Stimulated activated CD4-positive, alpha-beta T cell treated with anti-CD3 and anti-CD28 coated beads, Interleukin-12 subunit alpha, Interleukin-12 subunit beta, amount 100 ng/mL, for 48 hours (primary cell): Measurements from ENCODE around the gene SLCO4A1.

Experiments
- DNase-seq, 3 donors: peaks; one replicate each; pipeline ENCODE4 v3.0.0-alpha.2; 2020; ENCODE audit warnings: low read depth in 2 of 3, low spot score in 1 of 3

The SLCO4A1 gene

DNA sequence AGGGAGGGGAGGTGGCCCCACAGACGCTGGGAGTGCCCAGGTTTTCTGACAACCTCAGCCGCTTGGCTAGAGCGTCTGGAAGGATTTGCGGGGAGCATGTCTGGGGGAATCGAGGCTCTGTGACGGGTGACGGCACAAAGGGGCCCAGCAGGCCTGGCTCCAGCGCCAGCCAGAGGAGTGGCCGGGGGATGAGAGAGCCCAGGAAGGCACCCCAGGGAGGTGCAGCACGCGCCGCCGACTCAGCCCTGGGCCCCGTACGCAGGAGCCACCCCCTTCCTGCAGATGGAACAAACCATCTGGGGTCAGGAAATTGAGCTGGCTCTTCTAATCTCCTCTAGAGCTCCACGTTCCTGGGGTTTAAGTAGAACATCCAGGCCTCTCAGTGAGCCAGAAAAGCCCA lies 5.9 kb upstream of the SLCO4A1 start:
- no peak for DNase-seq

DNA sequence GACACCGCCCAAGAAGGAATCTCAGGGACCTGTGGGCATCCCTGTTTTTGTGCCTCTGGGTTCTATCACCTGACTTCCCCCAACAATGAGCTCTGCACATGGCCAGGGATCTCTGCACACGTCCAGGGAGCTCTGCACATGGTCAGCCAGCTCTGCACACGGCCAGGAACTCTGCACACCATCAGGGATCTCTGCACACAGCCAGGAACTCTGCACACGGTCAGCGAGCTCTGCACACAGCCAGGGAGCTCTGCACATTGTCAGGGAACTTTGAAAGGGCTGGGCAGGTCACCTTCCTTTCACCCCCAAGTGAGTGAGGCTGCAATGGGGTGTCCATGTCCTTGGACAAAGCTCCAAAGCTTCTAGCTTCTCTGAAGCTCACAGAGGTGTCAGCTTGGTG lies 5.2 kb upstream of the SLCO4A1 start:
- no peak for DNase-seq

DNA sequence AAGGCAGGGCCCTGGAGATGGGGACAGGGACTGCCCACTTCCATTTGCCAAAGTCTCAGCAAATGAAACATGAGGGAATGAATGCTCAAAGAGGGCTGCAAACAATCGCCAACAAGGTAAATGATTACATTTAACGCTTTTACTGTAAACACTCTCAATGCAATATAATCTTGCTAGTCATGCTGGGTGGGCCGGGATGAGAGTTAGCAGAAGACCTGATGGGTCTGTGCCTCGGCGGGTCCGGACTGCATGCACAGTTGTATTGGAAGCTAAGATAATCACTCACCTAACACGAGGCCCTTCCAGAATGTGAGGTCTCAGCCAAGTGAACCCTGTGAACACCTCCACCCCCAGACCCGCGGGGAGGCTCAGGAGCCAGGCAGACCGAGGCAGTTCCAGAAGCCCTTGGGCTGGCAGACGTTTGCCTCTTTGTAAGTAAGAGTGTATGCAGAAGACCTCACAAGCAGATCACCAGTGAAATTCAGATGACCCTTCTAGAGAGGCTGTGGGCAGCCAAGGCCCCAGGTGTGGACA lies 4.7 kb upstream of the SLCO4A1 start:
- no peak for DNase-seq

- no peak for DNase-seq
Measured at GRCh38 chr20:62638055-62638570, 4.2 kb upstream of the SLCO4A1 start.

GRCh38 chr20:62638679-62639406 lies 3.5 kb upstream of the SLCO4A1 start:
- no peak for DNase-seq

DNA sequence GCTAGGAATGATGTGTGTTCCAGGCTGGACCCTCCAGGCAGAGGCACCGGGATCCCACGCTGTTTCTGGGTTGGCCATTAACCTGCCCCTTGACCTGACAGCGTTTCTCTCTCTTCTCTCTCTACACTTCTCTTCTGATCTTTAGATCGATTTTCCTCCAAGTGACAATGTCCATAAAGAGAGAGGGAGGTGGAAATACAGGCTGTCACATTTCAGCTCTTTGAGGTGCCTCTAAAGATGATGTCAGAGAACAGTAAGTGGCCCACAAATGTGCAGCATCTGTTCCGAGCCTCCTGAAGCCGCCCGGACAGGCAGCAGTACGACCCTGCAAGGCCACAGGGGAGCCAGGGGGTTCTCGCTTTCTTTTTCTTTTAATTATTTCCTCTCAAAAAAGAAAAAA lies 2.5 kb upstream of the SLCO4A1 start:
- no peak for DNase-seq

GRCh38 chr20:62640870-62641269 lies 1.4 kb upstream of the SLCO4A1 start:
- no peak for DNase-seq

DNA sequence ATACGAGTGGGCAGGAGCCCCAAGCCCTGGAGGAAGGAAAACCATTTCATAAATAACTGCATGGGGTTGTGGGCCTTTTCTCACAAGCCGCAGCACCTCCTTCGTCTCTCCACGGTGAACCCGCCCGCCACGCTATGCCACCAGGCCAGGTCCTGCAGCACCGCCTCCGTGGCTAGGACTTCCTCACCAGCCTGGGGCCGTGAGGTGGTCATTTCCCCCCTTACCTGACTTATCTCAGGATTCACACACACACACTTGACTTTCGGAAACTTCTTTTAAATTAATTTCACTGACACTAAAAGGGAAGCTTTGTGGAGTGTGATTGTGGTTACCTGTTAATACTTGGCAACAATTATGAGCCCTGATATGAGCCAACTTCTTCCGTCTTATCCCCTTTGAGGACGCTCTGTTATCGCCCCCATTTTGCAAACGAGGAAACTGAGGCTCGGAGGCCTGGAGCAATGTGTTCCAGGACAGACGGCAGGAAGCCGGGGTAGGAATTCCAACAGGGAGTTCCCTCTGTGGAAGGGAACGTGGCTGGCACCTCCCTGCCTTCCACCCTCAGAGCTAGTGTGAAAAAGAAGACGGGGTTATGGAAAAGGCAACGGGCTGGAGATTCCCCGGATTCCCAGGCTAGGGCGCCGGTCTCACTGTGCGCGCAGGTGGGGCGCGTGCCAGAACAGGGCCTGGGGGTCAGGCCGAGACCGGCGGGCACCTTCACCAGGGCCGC lies 817 bp upstream of the SLCO4A1 start:
- no peak for DNase-seq

DNA sequence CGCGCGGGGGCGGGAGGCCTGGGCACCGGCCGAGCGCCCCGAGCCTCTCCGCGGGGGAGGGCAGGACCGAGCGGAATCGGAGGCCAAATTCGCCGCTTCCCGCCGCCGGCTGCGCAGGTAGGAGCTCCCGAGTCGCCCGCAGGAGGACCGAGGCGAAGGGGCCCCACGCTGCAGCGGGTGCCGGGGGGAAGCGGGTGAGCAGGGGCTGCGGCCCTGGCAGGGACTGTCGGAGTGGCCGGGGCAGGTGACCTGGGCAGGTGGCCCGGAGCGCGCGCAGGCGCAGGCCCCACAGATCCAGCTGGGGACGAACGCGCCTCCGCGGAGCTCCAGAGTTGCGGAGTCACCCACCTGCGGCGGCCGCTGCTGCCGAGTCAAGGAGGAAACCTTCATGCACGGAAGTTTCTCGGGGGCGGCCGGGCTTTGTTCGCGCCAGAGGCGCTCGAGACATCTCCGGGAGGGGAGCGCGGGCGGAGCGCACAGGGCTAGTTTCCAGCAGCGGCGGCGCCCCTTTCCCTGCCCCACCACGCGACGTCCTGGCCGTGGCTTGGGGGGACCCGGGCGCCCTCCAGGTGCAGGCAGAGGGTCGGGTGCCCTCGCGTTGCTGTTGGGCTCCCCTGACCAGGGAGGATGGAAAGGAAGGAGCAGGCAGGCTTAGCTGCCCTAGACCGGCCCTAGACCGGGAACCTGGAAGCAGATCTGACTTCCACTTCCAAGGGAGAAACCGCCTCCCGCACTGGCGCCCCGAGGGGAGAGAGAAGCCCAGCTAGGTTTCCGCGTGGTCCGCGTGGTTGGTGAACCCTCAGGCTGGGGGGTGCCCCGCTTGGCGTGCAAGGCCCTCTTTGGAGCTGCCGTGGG lies 590 bp downstream of the SLCO4A1 start:
- DNase-seq: peak in 2 of 3 donors; percentile 20 to 51

GRCh38 chr20:62643521-62644043 lies 1.3 kb downstream of the SLCO4A1 start:
- DNase-seq: no peak

GRCh38 chr20:62644044-62644795 lies 1.9 kb downstream of the SLCO4A1 start:
- DNase-seq: no peak

DNA sequence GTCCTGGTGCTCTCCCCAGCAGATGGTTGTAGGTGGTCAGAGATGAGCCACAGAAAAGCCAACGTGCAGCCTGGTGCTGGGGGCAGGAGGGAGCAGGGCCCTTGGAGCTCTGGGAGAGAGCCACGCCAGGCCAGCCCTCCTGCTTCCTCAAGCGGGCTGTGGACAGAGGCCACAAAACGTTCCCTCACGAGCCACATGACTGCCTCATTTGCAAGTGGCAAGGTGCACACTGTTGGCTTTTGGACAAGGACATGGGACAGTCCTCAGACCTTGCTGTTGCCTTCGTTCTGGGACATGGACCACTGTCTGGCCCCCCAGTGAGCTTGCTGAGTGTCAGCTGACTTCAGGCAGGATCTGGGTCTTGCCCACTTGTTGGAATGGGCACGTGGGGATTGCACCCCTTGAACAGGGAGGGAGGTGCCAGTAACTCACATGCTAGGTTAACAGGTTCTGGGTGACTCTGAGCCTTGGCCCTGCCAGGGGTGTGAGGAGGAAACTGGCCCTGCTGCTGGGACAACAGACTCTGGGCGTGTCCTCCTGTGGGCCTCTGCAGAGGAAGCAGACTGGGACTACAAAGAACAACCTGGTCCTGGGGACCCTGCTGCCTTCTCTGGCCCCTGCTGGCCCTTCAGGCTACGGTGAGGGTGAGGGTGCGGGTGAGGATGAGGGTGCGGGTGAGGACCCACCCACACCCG lies 2.6 kb downstream of the SLCO4A1 start:
- no peak for DNase-seq

- DNase-seq: no peak
Measured at GRCh38 chr20:62645613-62646012, 3.3 kb downstream of the SLCO4A1 start.

DNA sequence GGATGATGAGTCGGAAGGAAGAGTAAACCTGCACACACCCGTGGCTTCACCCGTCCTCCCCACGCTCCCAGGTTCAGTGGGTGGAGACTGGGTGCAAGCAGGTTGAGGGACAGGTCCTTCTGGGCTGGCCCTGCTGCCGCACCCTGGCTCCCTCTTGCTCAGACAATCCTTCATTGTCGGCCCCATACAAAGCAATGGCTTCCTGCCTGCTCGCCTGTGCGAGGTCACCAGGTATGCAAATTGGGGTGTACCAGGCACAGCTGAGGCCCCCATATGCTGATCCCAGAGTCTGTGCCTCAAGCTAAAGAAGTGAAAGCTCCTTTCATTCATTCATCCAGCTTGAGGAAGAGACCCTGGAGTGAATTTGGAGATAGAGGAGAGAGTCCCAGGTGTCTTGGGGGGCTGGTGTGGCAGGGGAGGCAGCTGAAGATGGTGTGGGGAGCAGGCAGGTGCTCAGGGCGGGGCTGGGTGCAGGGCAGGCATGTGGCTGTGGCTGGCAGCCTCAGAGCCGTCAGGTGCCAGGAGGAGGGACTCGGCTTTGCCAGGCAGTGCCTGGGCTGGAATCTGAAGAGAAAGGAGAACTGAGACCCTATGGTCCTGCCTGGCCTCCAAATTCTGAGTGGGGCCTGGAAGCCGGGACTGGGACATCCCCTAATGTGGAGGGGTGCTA lies 4.7 kb downstream of the SLCO4A1 start:
- no peak for DNase-seq

DNA sequence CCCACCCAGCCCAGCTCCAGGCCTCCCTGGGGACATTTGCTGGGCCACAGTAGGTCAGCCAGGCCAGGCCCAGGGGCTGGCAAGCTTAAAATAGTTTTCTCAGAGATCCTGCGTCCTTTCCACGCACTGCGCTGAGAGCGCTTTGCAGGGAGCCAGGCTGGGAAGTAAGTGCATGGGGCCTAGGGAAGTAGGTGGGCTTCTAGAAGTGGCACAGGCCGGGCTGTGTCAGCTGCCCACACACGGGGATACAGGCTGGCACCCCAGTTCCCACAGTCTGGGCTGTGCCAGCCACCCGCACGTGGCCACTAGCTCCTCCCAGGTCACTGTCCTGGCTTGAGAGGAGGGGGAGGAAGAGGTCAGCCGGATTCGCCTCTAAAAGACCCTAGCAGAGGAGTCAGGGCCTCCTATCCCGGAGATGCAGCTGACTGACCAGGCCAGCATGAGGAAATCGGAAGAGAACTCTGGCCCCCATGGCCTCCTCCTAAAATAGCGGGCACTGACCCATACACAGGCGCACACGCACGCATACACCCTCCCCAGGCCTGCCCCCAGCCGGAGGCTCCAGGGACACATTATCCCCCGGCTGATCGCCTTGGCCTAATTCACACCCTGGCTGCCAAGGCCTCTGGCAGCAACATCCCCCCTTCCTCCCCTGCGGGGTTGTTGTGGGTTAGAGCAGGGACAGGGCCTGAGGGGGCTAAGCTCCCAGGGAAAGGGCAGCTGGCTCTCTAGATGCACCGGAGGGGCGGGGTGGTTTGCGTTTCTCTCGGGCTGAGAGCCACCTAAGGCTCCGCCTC lies 5.4 kb downstream of the SLCO4A1 start:
- no peak for DNase-seq

- no peak for DNase-seq
Measured at GRCh38 chr20:62648318-62648995, 6.2 kb downstream of the SLCO4A1 start.

- DNase-seq: no peak
Measured at GRCh38 chr20:62649140-62649539, 6.8 kb downstream of the SLCO4A1 start.
